GM18526 (cell line): ENCODE data around the gene GDF2.

Experiments
- POLR2A ChIP-seq: IDR thresholded peaks from 3 replicates; pipeline ENCODE4 v1.6.1; 2011; ENCODE audit not compliant: insufficient read length; ENCODE audit errors: extremely low read depth

Gene GDF2

GRCh38 chr10:47348661-47349470, 26.6 kb downstream of the GDF2 start:
- no peak for TF ChIP-seq POLR2A

GRCh38 chr10:47349516-47349915, 27.3 kb downstream of the GDF2 start:
- no peak for TF ChIP-seq POLR2A

- no peak for TF ChIP-seq POLR2A
These were observed 27.7 kb downstream of the GDF2 start for GRCh38 chr10:47349941-47350371.

- no peak for TF ChIP-seq POLR2A
These were observed 28.7 kb downstream of the GDF2 start for GRCh38 chr10:47350671-47351640.

- TF ChIP-seq POLR2A: no peak
These were observed 29.9 kb downstream of the GDF2 start for GRCh38 chr10:47351899-47352815.

- TF ChIP-seq POLR2A: no peak
These were observed 31.1 kb downstream of the GDF2 start for GRCh38 chr10:47353351-47353750.

- TF ChIP-seq POLR2A: no peak
These were observed 31.9 kb downstream of the GDF2 start for GRCh38 chr10:47354165-47354564.

- no peak for TF ChIP-seq POLR2A
These were observed 32.6 kb downstream of the GDF2 start for GRCh38 chr10:47354900-47355299.

GRCh38 chr10:47356708-47357107, 34.5 kb downstream of the GDF2 start:
- no peak for TF ChIP-seq POLR2A

GRCh38 chr10:47357131-47357582, 34.9 kb downstream of the GDF2 start:
- TF ChIP-seq POLR2A: no peak

GRCh38 chr10:47357911-47358310, 35.7 kb downstream of the GDF2 start:
- TF ChIP-seq POLR2A: no peak

- no peak for TF ChIP-seq POLR2A
These were observed 36.2 kb downstream of the GDF2 start for GRCh38 chr10:47358457-47358856.

- TF ChIP-seq POLR2A: no peak
These were observed 36.8 kb downstream of the GDF2 start for GRCh38 chr10:47359101-47359500.

GRCh38 chr10:47359626-47360418, 37.6 kb downstream of the GDF2 start:
- no peak for TF ChIP-seq POLR2A
